H9 (cell line): ENCODE measurements around the gene TTC7B. TPM values are rescaled to one million over a fixed set of nuclear protein-coding genes. Genes with fewer than 3 reads are reported as not detected.

Experiments
- DNase-seq: peaks from one replicate; pipeline ENCODE4 v3.0.0-alpha.2; 2017
- H2AFZ ChIP-seq: one replicate; pipeline ENCODE4 v1.6.1; 2013; ENCODE audit warnings: mild to moderate bottlenecking, low read length, control low read depth, moderate library complexity
- H2AK5ac ChIP-seq: 2 replicates; pipeline ENCODE4 v1.6.1; 2013; ENCODE audit warnings: low read length, control low read depth, mixed read lengths; ENCODE audit not compliant: insufficient read length
- H2BK120ac ChIP-seq: one replicate; pipeline ENCODE4 v1.6.1; 2013; ENCODE audit warnings: low read depth, mild to moderate bottlenecking, low read length, control low read depth, inconsistent platforms; ENCODE audit not compliant: poor library complexity, severe bottlenecking
- H2BK12ac ChIP-seq: 2 replicates; pipeline ENCODE4 v1.6.1; 2013; ENCODE audit warnings: low read length, control low read depth, mixed read lengths, low read depth; ENCODE audit not compliant: insufficient read length
- H2BK15ac ChIP-seq: 2 replicates; pipeline ENCODE4 v1.6.1; 2013; ENCODE audit warnings: low read depth, low read length, control low read depth
- H2BK20ac ChIP-seq: one replicate; pipeline ENCODE4 v1.6.1; 2013; ENCODE audit warnings: low read depth, mild to moderate bottlenecking, low read length, control low read depth, inconsistent platforms; ENCODE audit not compliant: poor library complexity, severe bottlenecking
- H2BK5ac ChIP-seq: 2 replicates; pipeline ENCODE4 v1.6.1; 2013; ENCODE audit warnings: low read length, control low read depth, mixed read lengths; ENCODE audit not compliant: insufficient read length
- H3K14ac ChIP-seq: 2 replicates; pipeline ENCODE4 v1.6.1; 2013; ENCODE audit warnings: low read length, control low read depth; ENCODE audit not compliant: insufficient read depth
- H3K18ac ChIP-seq: 2 replicates; pipeline ENCODE4 v1.6.1; 2013; ENCODE audit warnings: low read depth, mild to moderate bottlenecking, mixed read lengths, low read length, control low read depth; ENCODE audit not compliant: insufficient read length
- H3K23ac ChIP-seq: 2 replicates; pipeline ENCODE4 v1.6.1; 2013; ENCODE audit warnings: low read length, control low read depth, mixed read lengths, low read depth; ENCODE audit not compliant: insufficient read length
- H3K23me2 ChIP-seq: 2 replicates; pipeline ENCODE4 v1.6.1; 2013; ENCODE audit warnings: low read depth, mild to moderate bottlenecking, mixed read lengths, low read length, control low read depth; ENCODE audit not compliant: insufficient read length, poor library complexity, severe bottlenecking
- H3K27ac ChIP-seq: 2 replicates; pipeline ENCODE4 v1.5.1; 2013; ENCODE audit warnings: low read length, control low read depth, mixed read lengths, low read depth; ENCODE audit not compliant: insufficient read length
- H3K27me3 ChIP-seq: 2 replicates; pipeline ENCODE4 v1.6.1; 2013; ENCODE audit warnings: low read length, control low read depth, inconsistent platforms; ENCODE audit not compliant: insufficient read depth
- H3K4ac ChIP-seq: 2 replicates; pipeline ENCODE4 v1.6.1; 2013; ENCODE audit warnings: low read depth, mild to moderate bottlenecking, control low read depth, inconsistent platforms, low read length, moderate library complexity
- H3K4me1 ChIP-seq: 2 replicates; pipeline ENCODE4 v1.6.1; 2013; ENCODE audit warnings: low read length, control low read depth, inconsistent platforms; ENCODE audit not compliant: insufficient read depth
- H3K4me2 ChIP-seq: 2 replicates; pipeline ENCODE4 v1.6.1; 2013; ENCODE audit warnings: low read length, control low read depth, mixed read lengths; ENCODE audit not compliant: insufficient read length, insufficient read depth
- H3K56ac ChIP-seq: 2 replicates; pipeline ENCODE4 v1.6.1; 2013; ENCODE audit warnings: low read depth, mild to moderate bottlenecking, mixed read lengths, low read length, control low read depth; ENCODE audit not compliant: insufficient read length
- H3K79me1 ChIP-seq: 2 replicates; pipeline ENCODE4 v1.6.1; 2013; ENCODE audit warnings: low read depth, mild to moderate bottlenecking, moderate library complexity, low read length, control low read depth, inconsistent platforms; ENCODE audit not compliant: insufficient read depth, poor library complexity, severe bottlenecking
- H3K79me2 ChIP-seq: 2 replicates; pipeline ENCODE4 v1.6.1; 2013; ENCODE audit warnings: low read length, control low read depth, inconsistent platforms; ENCODE audit not compliant: insufficient read depth
- H3K9ac ChIP-seq: 2 replicates; pipeline ENCODE4 v1.6.1; 2013; ENCODE audit warnings: low read length, control low read depth, mixed read lengths; ENCODE audit not compliant: insufficient read length; ENCODE audit errors: extremely low read depth
- H3K9me3 ChIP-seq: one replicate; pipeline ENCODE4 v1.6.1; 2013; ENCODE audit warnings: low read depth, low read length, inconsistent platforms; ENCODE audit not compliant: control insufficient read depth
- H3T11ph ChIP-seq: one replicate; pipeline ENCODE4 v1.6.1; 2013; ENCODE audit warnings: mild to moderate bottlenecking, low read length, control low read depth, inconsistent platforms
- H4K20me1 ChIP-seq: one replicate; pipeline ENCODE4 v1.6.1; 2013; ENCODE audit not compliant: control insufficient read depth, insufficient read length, insufficient read depth
- H4K5ac ChIP-seq: 2 replicates; pipeline ENCODE4 v1.6.1; 2013; ENCODE audit warnings: low read depth, mild to moderate bottlenecking, mixed read lengths, low read length, control low read depth; ENCODE audit not compliant: insufficient read length
- H4K8ac ChIP-seq: replicated peaks from 2 replicates; pipeline ENCODE4 v1.6.1; 2013; ENCODE audit warnings: low read length, control low read depth, mixed read lengths, low read depth; ENCODE audit not compliant: insufficient read length
- H4K91ac ChIP-seq: 2 replicates; pipeline ENCODE4 v1.6.1; 2013; ENCODE audit warnings: low read depth, mild to moderate bottlenecking, moderate library complexity, mixed read lengths, low read length, control low read depth; ENCODE audit not compliant: insufficient read length
- H3K27ac Mint-ChIP-seq, 3 experiments: 2 replicates in 2 of 3; 3 replicates in 1 of 3; pipeline ENCODE4 v1.8.0; 2020 to 2021; ENCODE audit warnings: mixed read lengths in 3 of 3, mild to moderate bottlenecking in 1 of 3, moderate library complexity in 1 of 3
- H3K27me3 Mint-ChIP-seq: 2 replicates; pipeline ENCODE4 v1.8.0; 2021; ENCODE audit warnings: low read depth, mild to moderate bottlenecking, moderate library complexity, mixed read lengths
- H3K36me3 Mint-ChIP-seq, 3 experiments: 2 replicates in 2 of 3; 3 replicates in 1 of 3; pipeline ENCODE4 v1.8.0; 2020 to 2021; ENCODE audit warnings: low read depth in 3 of 3, mixed read lengths in 3 of 3; ENCODE audit not compliant: insufficient read depth in 1 of 3
- H3K4me1 Mint-ChIP-seq, 2 experiments: 2 replicates each; pipeline ENCODE4 v1.8.0; 2020; ENCODE audit warnings: mixed read lengths in 2 of 2
- H3K4me3 Mint-ChIP-seq, 2 experiments: 2 replicates in 1 of 2; 3 replicates in 1 of 2; pipeline ENCODE4 v1.8.0; 2020 to 2021; ENCODE audit warnings: mild to moderate bottlenecking in 2 of 2, mixed read lengths in 2 of 2, moderate library complexity in 1 of 2
- H3K9me3 Mint-ChIP-seq, 2 experiments: 2 replicates in 1 of 2; 3 replicates in 1 of 2; pipeline ENCODE4 v1.8.0; 2020; ENCODE audit warnings: mild to moderate bottlenecking in 2 of 2, mixed read lengths in 2 of 2, moderate library complexity in 1 of 2
- CTCF ChIP-seq: fragments of 200-600 bp; sonication (generic); conservative IDR thresholded peaks from 3 replicates; pipeline ENCODE4 v1.8.0; 2021; ENCODE audit warnings: antibody characterized with exemption, mild to moderate bottlenecking
- WGBS: extraction: QIAGEN DNeasy Blood & Tissue Kit; methylation state at CpG from one replicate; pipeline ENCODE4 v1.1.7; 2013; ENCODE audit warnings: missing lambda C conversion rate, low lambda C conversion rate, mixed read lengths; ENCODE audit not compliant: insufficient read length; ENCODE audit errors: extremely low coverage; 5-methylcytosine and 5-hydroxymethylcytosine counted together
- total RNA-seq: library from RNA; stranded (reverse); gene quantifications from 2 replicates; pipeline ENCODE4 v1.2.1, GENCODE V29; 2021

The TTC7B gene
- total RNA-seq, 1 experiment from 2014 or later: 33.7 TPM

GRCh38 chr14:90531497-90531896 lies 284.7 kb downstream of the TTC7B start:
- Mint-ChIP-seq H3K36me3 (peaks cover 6 to 14% (median 11%) of the 10 kb centered on the region in 3 experiments; a peak in 6 of 7 replicates), H3K4me1 (peaks cover 12 to 17% of the 10 kb centered on the region in 2 experiments), H3K4me3 (no peak overlapping the region), H3K27ac (no peak overlapping the region), H3K9me3 (peaks cover 8 to 11% of the 10 kb centered on the region in 2 experiments), H3K27me3 (no peaks in the 10 kb centered on the region; the same call in 1 of the 2 replicates)
- Histone ChIP-seq H4K91ac (no peak overlapping the region), H2AFZ (no peak overlapping the region), H3K27ac (no peak overlapping the region), H3K18ac (no peak overlapping the region), H2AK5ac (no peak overlapping the region), H3K79me1 (no peaks in the 10 kb centered on the region), H3K4me2 (no peak overlapping the region), H2BK5ac (no peak overlapping the region), H2BK15ac (no peak overlapping the region), H3K79me2 (no peaks in the 10 kb centered on the region), H2BK120ac (no peak overlapping the region), H3K56ac (no peak overlapping the region), H3K23me2 (no peaks in the 10 kb centered on the region), H2BK12ac (no peak overlapping the region), H3K9ac (no peak overlapping the region), H3T11ph (no peak overlapping the region), H3K23ac (no peak overlapping the region), H3K27me3 (no peaks in the 10 kb centered on the region), H4K20me1 (no peaks in the 10 kb centered on the region), H3K4ac (no peak overlapping the region), H3K9me3 (no peaks in the 10 kb centered on the region), H3K14ac (no peak overlapping the region), H4K8ac (no peak overlapping the region), H3K4me1 (no peaks in the 10 kb centered on the region), H2BK20ac (no peak overlapping the region), H4K5ac (no peak overlapping the region)
- WGBS: no CpG with 5 or more reads among the region's 6 CpGs
- DNase-seq: no peak
- no peak for TF ChIP-seq CTCF
